HG03108 (cell line): ENCODE data around the gene COL9A3.
"Not testable (repeated sequence)": the region's sequence is repeated elsewhere in the genome, so short reads cannot be mapped to it uniquely, and the experiment has no call there.

Experiments
- ATAC-seq: cut with Tn5 transposase; IDR thresholded peaks from one replicate; pipeline ENCODE4 v1.9.1; 2021; ENCODE audit warnings: moderate library complexity; ENCODE audit not compliant: unreplicated experiment

The COL9A3 gene

GRCh38 chr20:62852841-62853240 is 36.0 kb downstream of the COL9A3 start:
- no peak for ATAC-seq

GRCh38 chr20:62853304-62853703 is 36.5 kb downstream of the COL9A3 start:
- not testable (repeated sequence) for ATAC-seq

- ATAC-seq, result no peak
These were observed 37.3 kb downstream of the COL9A3 start for GRCh38 chr20:62854121-62854520.

- ATAC-seq, result no peak
These were observed 38.3 kb downstream of the COL9A3 start for GRCh38 chr20:62855120-62855519.

- no peak for ATAC-seq
These were observed 40.2 kb downstream of the COL9A3 start for GRCh38 chr20:62856931-62857619.

GRCh38 chr20:62858058-62858830 is 41.4 kb downstream of the COL9A3 start:
- no peak for ATAC-seq

- no peak for ATAC-seq
These were observed 42.9 kb downstream of the COL9A3 start for GRCh38 chr20:62859721-62860120.

GRCh38 chr20:62860391-62860923 is 43.6 kb downstream of the COL9A3 start:
- ATAC-seq, result no peak

- ATAC-seq, result peak; percentile 27
These were observed 44.3 kb downstream of the COL9A3 start for GRCh38 chr20:62860924-62861691.

GRCh38 chr20:62861726-62862336 is 45.0 kb downstream of the COL9A3 start, which contains the start of gene TCFL5:
Gene TCFL5, minus strand, starts transcription at chr20:62861822. Its CDS starts 152 bp downstream, at chr20:62861670.
- peak; percentile 52 for ATAC-seq

- ATAC-seq, result no peak
These were observed 47.4 kb downstream of the COL9A3 start for GRCh38 chr20:62864207-62864606.

- ATAC-seq, result no peak
These were observed 55.5 kb downstream of the COL9A3 start for GRCh38 chr20:62872184-62872847.

GRCh38 chr20:62872862-62873261 is 56.0 kb downstream of the COL9A3 start:
- no peak for ATAC-seq

GRCh38 chr20:62873280-62873679 is 56.4 kb downstream of the COL9A3 start:
- ATAC-seq, result no peak

GRCh38 chr20:62873681-62874031 is 56.8 kb downstream of the COL9A3 start:
- ATAC-seq, result not testable (repeated sequence)

- ATAC-seq, result no peak
These were observed 58.1 kb downstream of the COL9A3 start for GRCh38 chr20:62874964-62875344.

GRCh38 chr20:62875419-62876361 is 58.8 kb downstream of the COL9A3 start:
- ATAC-seq, result no peak

GRCh38 chr20:62876501-62876901 is 59.7 kb downstream of the COL9A3 start:
- no peak for ATAC-seq
